Measurements from ENCODE around the gene SCFD1. TPM values are rescaled to one million over a fixed set of nuclear protein-coding genes. Genes with fewer than 3 reads are reported as not detected.

Gene SCFD1
- total RNA-seq, 1 donor from 2014 or later: 76.1 TPM

- intact Hi-C loops (cut with micrococcal nuclease): no loop called here
- H3K4me3 Mint-ChIP-seq (ENCODE audit: low read depth): no peak overlapping the region
- peaks cover 18% of the 10 kb centered on the region for H3K36me3 Mint-ChIP-seq (ENCODE audit: low read depth)
Observed at GRCh38 chr14:30691751-30692398, 69.8 kb downstream of the SCFD1 start.

GRCh38 chr14:30692669-30693068, 70.5 kb downstream of the SCFD1 start:
- intact Hi-C loops (cut with micrococcal nuclease): no loop called here
- Mint-ChIP-seq H3K4me1 (ENCODE audit: low read depth) (no peaks in the 10 kb centered on the region), H3K4me3 (ENCODE audit: low read depth) (no peak overlapping the region), H3K36me3 (ENCODE audit: low read depth) (peaks cover 22% of the 10 kb centered on the region), H3K9me3 (no peaks in the 10 kb centered on the region), H3K27ac (no peak overlapping the region), H3K27me3 (ENCODE audit: low read depth) (no peaks in the 10 kb centered on the region)
- no peak for DNase-seq (ENCODE audit: low spot score)

More at GRCh38 chr14:30691751-30692398, 69.8 kb downstream of the SCFD1 start:
- H3K27ac Mint-ChIP-seq: no peak overlapping the region
- no peaks in the 10 kb centered on the region for H3K27me3 Mint-ChIP-seq (ENCODE audit: low read depth)
- no peaks in the 10 kb centered on the region for H3K9me3 Mint-ChIP-seq
- H3K4me1 Mint-ChIP-seq (ENCODE audit: low read depth): no peaks in the 10 kb centered on the region
- no peak for DNase-seq (ENCODE audit: low spot score)

- intact Hi-C loops (cut with micrococcal nuclease): no loop called here
- Mint-ChIP-seq H3K4me3 (ENCODE audit: low read depth) (no peak overlapping the region), H3K27me3 (ENCODE audit: low read depth) (no peaks in the 10 kb centered on the region), H3K36me3 (ENCODE audit: low read depth) (peaks cover 30% of the 10 kb centered on the region), H3K27ac (no peak overlapping the region), H3K9me3 (no peaks in the 10 kb centered on the region), H3K4me1 (ENCODE audit: low read depth) (no peaks in the 10 kb centered on the region)
- DNase-seq (ENCODE audit: low spot score): no peak
Observed at GRCh38 chr14:30698463-30698862, 76.3 kb downstream of the SCFD1 start.

GRCh38 chr14:30706704-30707103, 84.6 kb downstream of the SCFD1 start:
- H3K27ac Mint-ChIP-seq: no peak overlapping the region
- H3K4me1 Mint-ChIP-seq (ENCODE audit: low read depth): no peaks in the 10 kb centered on the region
- no peak overlapping the region for H3K4me3 Mint-ChIP-seq (ENCODE audit: low read depth)
- intact Hi-C loops (cut with micrococcal nuclease): no loop called here
- no peaks in the 10 kb centered on the region for H3K9me3 Mint-ChIP-seq
- DNase-seq (ENCODE audit: low spot score): no peak
- peaks cover 16% of the 10 kb centered on the region for H3K36me3 Mint-ChIP-seq (ENCODE audit: low read depth)
- H3K27me3 Mint-ChIP-seq (ENCODE audit: low read depth): no peaks in the 10 kb centered on the region

- H3K36me3 Mint-ChIP-seq (ENCODE audit: low read depth): peaks cover 12% of the 10 kb centered on the region
- intact Hi-C loops (cut with micrococcal nuclease): no loop called here
Observed at GRCh38 chr14:30708157-30708556, 86.0 kb downstream of the SCFD1 start.

GRCh38 chr14:30709201-30709600, 87.1 kb downstream of the SCFD1 start:
- Mint-ChIP-seq H3K27ac (no peak overlapping the region), H3K4me1 (ENCODE audit: low read depth) (no peaks in the 10 kb centered on the region), H3K27me3 (ENCODE audit: low read depth) (no peaks in the 10 kb centered on the region), H3K36me3 (ENCODE audit: low read depth) (peaks cover 12% of the 10 kb centered on the region), H3K4me3 (ENCODE audit: low read depth) (no peak overlapping the region), H3K9me3 (no peaks in the 10 kb centered on the region)
- intact Hi-C loops (cut with micrococcal nuclease): no loop called here
- DNase-seq (ENCODE audit: low spot score): no peak

More at GRCh38 chr14:30708157-30708556, 86.0 kb downstream of the SCFD1 start:
- H3K27me3 Mint-ChIP-seq (ENCODE audit: low read depth): no peaks in the 10 kb centered on the region
- no peaks in the 10 kb centered on the region for H3K4me1 Mint-ChIP-seq (ENCODE audit: low read depth)
- no peaks in the 10 kb centered on the region for H3K9me3 Mint-ChIP-seq
- H3K4me3 Mint-ChIP-seq (ENCODE audit: low read depth): no peak overlapping the region
- DNase-seq (ENCODE audit: low spot score): no peak
- H3K27ac Mint-ChIP-seq: no peak overlapping the region

- H3K27ac Mint-ChIP-seq: no peak overlapping the region
- H3K9me3 Mint-ChIP-seq: no peaks in the 10 kb centered on the region
- intact Hi-C loops (cut with micrococcal nuclease): no loop called here
- no peaks in the 10 kb centered on the region for H3K4me1 Mint-ChIP-seq (ENCODE audit: low read depth)
- H3K36me3 Mint-ChIP-seq (ENCODE audit: low read depth): peaks cover 14% of the 10 kb centered on the region
- DNase-seq (ENCODE audit: low spot score): no peak
- no peak overlapping the region for H3K4me3 Mint-ChIP-seq (ENCODE audit: low read depth)
- H3K27me3 Mint-ChIP-seq (ENCODE audit: low read depth): no peaks in the 10 kb centered on the region
Observed at GRCh38 chr14:30710876-30711275, 88.8 kb downstream of the SCFD1 start.

GRCh38 chr14:30719137-30719536, 97.0 kb downstream of the SCFD1 start:
- Mint-ChIP-seq H3K4me3 (ENCODE audit: low read depth) (no peak overlapping the region), H3K9me3 (no peaks in the 10 kb centered on the region), H3K4me1 (ENCODE audit: low read depth) (no peaks in the 10 kb centered on the region), H3K36me3 (ENCODE audit: low read depth) (peaks cover 27% of the 10 kb centered on the region), H3K27ac (no peak overlapping the region), H3K27me3 (ENCODE audit: low read depth) (no peaks in the 10 kb centered on the region)
- intact Hi-C loops (cut with micrococcal nuclease): no loop called here
- DNase-seq (ENCODE audit: low spot score): no peak

GRCh38 chr14:30725763-30726162, 103.6 kb downstream of the SCFD1 start:
- Mint-ChIP-seq H3K4me3 (ENCODE audit: low read depth) (no peak overlapping the region), H3K9me3 (peaks cover 10% of the 10 kb centered on the region), H3K4me1 (ENCODE audit: low read depth) (peaks cover 6% of the 10 kb centered on the region), H3K27me3 (ENCODE audit: low read depth) (no peaks in the 10 kb centered on the region), H3K36me3 (ENCODE audit: low read depth) (peaks cover 74% of the 10 kb centered on the region), H3K27ac (no peak overlapping the region)
- intact Hi-C loops (cut with micrococcal nuclease): no loop called here
- DNase-seq (ENCODE audit: low spot score): no peak

GRCh38 chr14:30728471-30728870, 106.4 kb downstream of the SCFD1 start:
- no peak overlapping the region for H3K4me3 Mint-ChIP-seq (ENCODE audit: low read depth)
- peaks cover 10% of the 10 kb centered on the region for H3K9me3 Mint-ChIP-seq
- no peaks in the 10 kb centered on the region for H3K27me3 Mint-ChIP-seq (ENCODE audit: low read depth)
- intact Hi-C loops (cut with micrococcal nuclease): no loop called here
- no peak for DNase-seq (ENCODE audit: low spot score)
- peaks cover 76% of the 10 kb centered on the region for H3K36me3 Mint-ChIP-seq (ENCODE audit: low read depth)
- H3K27ac Mint-ChIP-seq: no peak overlapping the region
- H3K4me1 Mint-ChIP-seq (ENCODE audit: low read depth): peaks cover 6% of the 10 kb centered on the region

GRCh38 chr14:30737916-30738315, 115.8 kb downstream of the SCFD1 start:
- H3K27ac Mint-ChIP-seq: no peak overlapping the region
- H3K4me3 Mint-ChIP-seq (ENCODE audit: low read depth): no peak overlapping the region
- peaks cover 2% of the 10 kb centered on the region for H3K4me1 Mint-ChIP-seq (ENCODE audit: low read depth)
- peaks cover 29% of the 10 kb centered on the region for H3K36me3 Mint-ChIP-seq (ENCODE audit: low read depth)
- intact Hi-C loops (cut with micrococcal nuclease): no loop called here
- H3K9me3 Mint-ChIP-seq: no peaks in the 10 kb centered on the region
- no peaks in the 10 kb centered on the region for H3K27me3 Mint-ChIP-seq (ENCODE audit: low read depth)
- DNase-seq (ENCODE audit: low spot score): no peak

GRCh38 chr14:30738978-30739377, 116.9 kb downstream of the SCFD1 start:
- H3K27me3 Mint-ChIP-seq (ENCODE audit: low read depth): no peaks in the 10 kb centered on the region
- no peak overlapping the region for H3K27ac Mint-ChIP-seq
- no peak overlapping the region for H3K4me3 Mint-ChIP-seq (ENCODE audit: low read depth)
- peaks cover 23% of the 10 kb centered on the region for H3K36me3 Mint-ChIP-seq (ENCODE audit: low read depth)
- H3K4me1 Mint-ChIP-seq (ENCODE audit: low read depth): peaks cover 2% of the 10 kb centered on the region
- no peak for DNase-seq (ENCODE audit: low spot score)
- intact Hi-C loops (cut with micrococcal nuclease): no loop called here
- H3K9me3 Mint-ChIP-seq: no peaks in the 10 kb centered on the region

GRCh38 chr14:30748343-30748742, 126.2 kb downstream of the SCFD1 start:
- intact Hi-C loops (cut with micrococcal nuclease): no loop called here
- Mint-ChIP-seq H3K9me3 (no peaks in the 10 kb centered on the region), H3K4me1 (ENCODE audit: low read depth) (no peaks in the 10 kb centered on the region), H3K27me3 (ENCODE audit: low read depth) (peaks cover 7% of the 10 kb centered on the region), H3K36me3 (ENCODE audit: low read depth) (no peaks in the 10 kb centered on the region), H3K4me3 (ENCODE audit: low read depth) (no peak overlapping the region), H3K27ac (no peak overlapping the region)
- DNase-seq (ENCODE audit: low spot score): no peak
